ENCODE data around the gene TTC23L. TPM values are rescaled to one million over a fixed set of nuclear protein-coding genes. Genes with fewer than 3 reads are reported as not detected.
"Not testable (repeated sequence)": the region's sequence is repeated elsewhere in the genome, so short reads cannot be mapped to it uniquely, and the experiment has no call there.

Gene TTC23L
- total RNA-seq, 2 donors from 2014 or later: 2.4 to 2.7 TPM

DNA sequence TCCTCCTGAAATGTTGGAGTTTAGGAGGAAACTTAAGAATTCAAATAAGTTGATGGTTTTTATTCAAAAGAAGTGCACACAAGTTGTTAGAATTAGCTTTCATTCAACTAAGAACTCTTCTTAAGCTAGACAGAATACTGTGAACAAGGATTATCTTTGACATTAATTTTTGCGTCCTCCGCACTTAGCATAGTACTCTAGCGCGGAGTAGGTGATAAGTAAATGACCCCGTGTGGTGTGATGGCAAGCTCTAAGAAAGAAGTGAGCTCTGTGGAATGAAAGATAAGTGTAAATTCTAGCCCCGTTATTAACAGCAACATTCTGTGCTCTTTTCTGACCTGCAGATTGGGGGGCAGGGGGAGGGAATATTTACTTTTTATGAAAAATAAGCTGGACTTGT lies 77.6 kb downstream of the TTC23L start:
- WGBS: 21% methylated on average over 6 of the region's 6 CpGs
- no peaks in the 10 kb centered on the region for H3K36me3 ChIP-seq
- TF ChIP-seq POLR2AphosphoS5 (IDR thresholded peaks at IDR 0.05): no peak
- TF ChIP-seq, protein P1, sequence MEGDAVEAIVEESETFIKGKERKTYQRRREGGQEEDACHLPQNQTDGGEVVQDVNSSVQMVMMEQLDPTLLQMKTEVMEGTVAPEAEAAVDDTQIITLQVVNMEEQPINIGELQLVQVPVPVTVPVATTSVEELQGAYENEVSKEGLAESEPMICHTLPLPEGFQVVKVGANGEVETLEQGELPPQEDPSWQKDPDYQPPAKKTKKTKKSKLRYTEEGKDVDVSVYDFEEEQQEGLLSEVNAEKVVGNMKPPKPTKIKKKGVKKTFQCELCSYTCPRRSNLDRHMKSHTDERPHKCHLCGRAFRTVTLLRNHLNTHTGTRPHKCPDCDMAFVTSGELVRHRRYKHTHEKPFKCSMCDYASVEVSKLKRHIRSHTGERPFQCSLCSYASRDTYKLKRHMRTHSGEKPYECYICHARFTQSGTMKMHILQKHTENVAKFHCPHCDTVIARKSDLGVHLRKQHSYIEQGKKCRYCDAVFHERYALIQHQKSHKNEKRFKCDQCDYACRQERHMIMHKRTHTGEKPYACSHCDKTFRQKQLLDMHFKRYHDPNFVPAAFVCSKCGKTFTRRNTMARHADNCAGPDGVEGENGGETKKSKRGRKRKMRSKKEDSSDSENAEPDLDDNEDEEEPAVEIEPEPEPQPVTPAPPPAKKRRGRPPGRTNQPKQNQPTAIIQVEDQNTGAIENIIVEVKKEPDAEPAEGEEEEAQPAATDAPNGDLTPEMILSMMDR (IDR thresholded peaks at IDR 0.05): no peak
- no peak for TF ChIP-seq POLR2A (IDR thresholded peaks at IDR 0.05)
- peaks cover 6% of the 10 kb centered on the region for H3K4me1 ChIP-seq (replicated peaks)
- no peaks in the 10 kb centered on the region for H3K27me3 ChIP-seq (replicated peaks; ENCODE audit: insufficient read depth)
- intact Hi-C loops (cut with DNase I): no loop called here
- H3K9me3 ChIP-seq: no peaks in the 10 kb centered on the region
- no peak overlapping the region for H3K27ac ChIP-seq
- peak overlapping the region; percentile 75 to 89 for H3K4me3 ChIP-seq
- no peak for DNase-seq (ENCODE audit: low spot score)

DNA sequence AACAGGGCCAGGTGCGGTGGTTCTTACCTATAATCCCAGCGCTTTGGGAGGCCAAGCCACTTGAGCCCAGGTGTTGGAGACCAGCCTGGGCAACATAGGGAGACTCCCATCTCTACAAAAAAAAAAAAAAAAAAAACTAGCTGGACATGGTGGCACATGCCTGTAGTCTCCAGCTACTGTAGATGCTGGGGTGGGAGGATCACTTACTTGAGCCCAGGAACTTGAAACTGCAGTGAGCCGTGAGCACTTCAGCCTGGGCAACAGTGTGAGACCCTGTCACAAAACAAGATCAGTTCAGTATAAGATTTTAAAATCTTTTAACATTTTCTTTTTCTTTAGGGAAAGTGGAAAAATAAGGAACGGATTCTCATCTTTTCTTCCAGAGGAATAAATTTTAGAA lies 79.1 kb downstream of the TTC23L start:
- DNase-seq (ENCODE audit: low spot score): no peak
- no peak for TF ChIP-seq POLR2A (IDR thresholded peaks at IDR 0.05)
- no peak for TF ChIP-seq POLR2AphosphoS5 (IDR thresholded peaks at IDR 0.05)
- TF ChIP-seq, protein P1 (IDR thresholded peaks at IDR 0.05): no peak
- intact Hi-C loops (cut with DNase I): no loop called here
- no peak overlapping the region for H3K27ac ChIP-seq
- no peaks in the 10 kb centered on the region for H3K9me3 ChIP-seq
- WGBS: 71% methylated on average over 4 of the region's 4 CpGs
- peaks cover 6% of the 10 kb centered on the region for H3K4me1 ChIP-seq (replicated peaks)
- no peak overlapping the region for H3K4me3 ChIP-seq
- H3K36me3 ChIP-seq: no peaks in the 10 kb centered on the region
- no peaks in the 10 kb centered on the region for H3K27me3 ChIP-seq (replicated peaks; ENCODE audit: insufficient read depth)

DNA sequence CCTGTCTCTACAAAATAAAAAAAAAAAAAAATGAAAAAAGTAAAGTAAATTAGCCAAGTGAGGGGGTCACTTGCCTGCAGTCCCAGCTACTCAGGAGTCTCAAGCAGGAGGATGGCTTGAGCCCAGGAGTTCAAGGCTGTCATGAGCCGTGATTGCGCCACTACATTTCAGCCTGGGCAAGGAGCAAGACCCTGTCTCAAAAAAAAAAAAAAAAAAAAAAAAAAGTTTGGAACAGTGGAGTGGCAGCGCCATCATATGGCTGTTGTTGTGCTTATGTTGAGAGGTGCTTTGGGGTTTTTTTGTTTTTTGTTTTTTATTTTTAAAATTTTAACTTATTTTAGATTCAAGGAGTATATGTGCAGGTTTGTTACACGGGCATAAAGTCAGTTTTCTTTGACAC lies 80.1 kb downstream of the TTC23L start:
- WGBS: 86% methylated on average over 4 of the region's 4 CpGs
- no peak for DNase-seq (ENCODE audit: low spot score)
- Histone ChIP-seq H3K36me3 (peaks cover 0 to 7% of the 10 kb centered on the region in 2 donors), H3K4me1 (replicated peaks) (peaks cover 6% of the 10 kb centered on the region), H3K4me3 (no peak overlapping the region), H3K27ac (no peak overlapping the region), H3K27me3 (replicated peaks; ENCODE audit: insufficient read depth) (no peaks in the 10 kb centered on the region), H3K9me3 (no peaks in the 10 kb centered on the region)
- TF ChIP-seq POLR2AphosphoS5 (IDR thresholded peaks at IDR 0.05) (no peak), POLR2A (IDR thresholded peaks at IDR 0.05) (no peak)
- TF ChIP-seq, protein P1 (IDR thresholded peaks at IDR 0.05): no peak
- intact Hi-C loops (cut with DNase I): no loop called here

DNA sequence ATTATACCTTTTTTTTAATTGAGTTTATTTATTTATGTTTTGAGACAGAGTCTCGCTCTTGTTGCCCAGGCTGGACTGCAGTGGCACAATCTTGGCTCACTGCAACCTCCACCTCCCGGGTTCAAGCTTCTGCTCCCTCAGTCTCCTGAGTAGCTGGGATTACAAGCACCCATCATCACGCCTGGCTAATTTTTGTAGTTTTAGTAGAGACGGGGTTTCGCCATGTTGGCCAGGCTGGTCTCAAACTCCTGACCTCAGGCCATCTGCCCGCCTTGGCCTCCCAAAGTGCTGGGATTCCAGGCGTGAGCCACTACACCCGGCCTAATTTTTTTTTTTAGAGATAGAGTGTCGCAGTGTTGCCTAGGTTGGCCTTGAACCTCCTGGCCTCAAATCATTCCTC lies 84.3 kb downstream of the TTC23L start:
- H3K4me1 ChIP-seq (replicated peaks); H3K4me3 ChIP-seq; H3K9me3 ChIP-seq; DNase-seq (ENCODE audit: low spot score); H3K36me3 ChIP-seq; H3K27ac ChIP-seq; H3K27me3 ChIP-seq (replicated peaks; ENCODE audit: insufficient read depth): not testable (repeated sequence)
- 94% methylated on average over 9 of the region's 9 CpGs for WGBS
- intact Hi-C loops (cut with DNase I): loop anchor here (10.0 kb wide), 1 partner anchor 1478 kb away; the partner anchor contains the start of gene TARS1

DNA sequence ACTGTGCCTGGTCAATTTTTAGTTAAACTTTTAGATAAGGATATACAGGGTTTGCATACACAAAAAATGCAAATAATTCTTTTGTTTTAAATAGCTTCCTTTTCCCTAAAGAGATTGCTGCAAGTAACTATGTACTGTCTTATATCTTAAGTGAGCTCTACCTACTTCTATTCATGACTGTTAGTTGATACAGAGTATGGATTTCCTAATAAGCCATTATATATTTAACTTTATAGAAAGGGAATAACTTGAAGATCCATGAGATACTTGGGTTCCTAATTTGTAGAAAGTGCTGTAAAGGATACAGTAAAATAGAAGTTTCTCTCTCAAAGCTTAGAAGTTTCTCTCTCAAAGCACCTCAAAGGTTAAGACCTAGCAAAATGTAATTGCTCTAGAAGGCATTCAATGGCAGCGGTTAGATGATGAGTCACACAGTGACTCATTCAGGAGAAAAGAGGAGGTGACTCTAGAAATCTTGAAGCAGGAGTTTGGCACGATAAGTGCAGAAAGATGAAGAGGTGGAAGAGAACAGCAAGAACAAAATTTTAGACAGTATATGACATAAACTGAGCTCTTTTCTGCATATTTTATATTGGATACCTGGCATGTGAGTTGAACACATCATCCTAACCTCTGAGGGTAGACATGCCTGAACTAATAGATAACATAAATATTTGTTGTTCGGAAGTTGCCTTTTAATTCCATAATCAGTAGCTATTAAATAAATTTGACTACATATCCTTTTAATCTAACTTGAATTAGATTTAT lies 84.9 kb downstream of the TTC23L start:
- no peak for DNase-seq (ENCODE audit: low spot score)
- H3K4me1 ChIP-seq (replicated peaks): peaks cover 3% of the 10 kb centered on the region
- no peak overlapping the region for H3K27ac ChIP-seq
- H3K9me3 ChIP-seq: no peaks in the 10 kb centered on the region
- peaks cover 0 to 7% of the 10 kb centered on the region in 2 donors for H3K36me3 ChIP-seq
- intact Hi-C loops (cut with DNase I): loop anchor here (10.0 kb wide), 1 partner anchor 1479 kb away; the partner anchor contains the start of gene TARS1
- H3K27me3 ChIP-seq (replicated peaks; ENCODE audit: insufficient read depth): no peaks in the 10 kb centered on the region
- TF ChIP-seq POLR2AphosphoS5 (IDR thresholded peaks at IDR 0.05): no peak
- no peak for TF ChIP-seq POLR2A (IDR thresholded peaks at IDR 0.05)
- TF ChIP-seq, protein P1 (IDR thresholded peaks at IDR 0.05): no peak
- WGBS: 26% methylated on average over 3 of the region's 3 CpGs
- no peak overlapping the region for H3K4me3 ChIP-seq

All from prostate gland (tissue), 2 donors.